ENCODE measurements around the gene PTPN3.

PTPN3 gene

DNA sequence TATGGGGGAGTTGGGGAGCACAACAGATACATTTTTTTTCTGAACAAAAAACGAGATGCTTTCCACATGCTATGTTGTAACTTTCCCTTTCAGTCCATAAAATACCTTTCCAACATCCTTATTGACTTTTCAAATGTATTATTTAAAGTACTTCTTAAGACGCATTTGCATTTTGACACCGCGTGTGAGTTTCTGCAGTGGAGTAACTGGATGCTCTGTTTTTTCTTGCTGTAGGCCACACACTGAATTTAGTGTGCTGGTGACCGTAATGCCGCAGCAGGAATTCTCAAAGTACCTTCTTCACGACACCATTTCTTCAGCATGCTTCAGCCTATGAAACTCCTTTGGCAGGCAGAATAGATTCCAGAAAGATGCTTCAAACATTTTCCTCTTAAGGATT lies 163.0 kb downstream of the PTPN3 start:
- no peak for DNase-seq

DNA sequence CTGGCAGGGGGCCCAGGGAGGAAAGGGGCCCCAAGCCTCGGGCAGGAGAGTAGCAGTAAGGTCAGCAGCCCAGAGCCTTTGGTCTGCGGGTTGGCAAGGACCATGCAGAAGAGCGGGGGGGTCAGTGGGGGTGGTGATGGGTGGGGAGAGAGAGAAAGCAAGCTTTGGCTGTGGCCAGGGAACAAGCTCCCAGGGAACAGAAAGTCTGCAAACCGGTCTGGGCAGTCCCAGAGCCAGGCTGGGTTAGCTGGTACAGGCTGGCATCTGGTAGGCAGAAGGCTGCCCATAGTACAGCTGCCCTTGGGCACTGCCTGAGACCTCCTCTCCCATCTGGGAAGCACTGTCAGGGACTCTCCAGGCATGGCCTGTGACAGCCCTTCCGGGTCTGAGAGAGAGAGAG lies 166.8 kb downstream of the PTPN3 start:
- DNase-seq: no peak

DNA sequence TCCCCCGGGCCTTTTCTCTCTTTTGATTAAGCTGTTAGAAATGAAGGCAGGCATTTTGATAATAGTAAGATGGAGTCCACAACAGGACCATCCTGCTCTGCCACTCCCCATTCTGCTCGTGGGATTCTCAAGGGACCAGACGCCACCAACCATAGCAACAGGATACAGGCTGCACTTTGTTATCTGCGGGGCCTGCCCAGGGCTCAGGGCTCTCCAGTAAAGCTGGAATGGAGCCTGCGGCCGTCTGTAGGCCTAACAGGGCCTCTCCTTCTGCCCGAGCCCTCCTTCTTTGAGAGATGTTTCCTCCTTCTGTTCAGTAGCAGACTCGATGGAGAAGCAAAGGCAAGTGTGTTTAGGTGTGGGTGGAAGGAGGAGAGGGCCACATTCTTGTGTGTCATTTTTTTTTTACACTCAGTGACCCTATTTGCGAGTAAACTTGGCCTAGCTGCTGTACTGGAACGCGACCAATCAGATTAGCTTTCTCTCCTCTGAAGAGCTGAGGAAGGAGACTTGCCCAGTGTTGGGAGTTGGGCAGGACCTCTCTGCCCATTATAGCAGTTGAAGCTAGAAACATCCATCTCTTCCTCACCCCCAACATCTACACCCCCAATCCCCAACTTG lies 168.4 kb downstream of the PTPN3 start:
- no peak for DNase-seq

DNA sequence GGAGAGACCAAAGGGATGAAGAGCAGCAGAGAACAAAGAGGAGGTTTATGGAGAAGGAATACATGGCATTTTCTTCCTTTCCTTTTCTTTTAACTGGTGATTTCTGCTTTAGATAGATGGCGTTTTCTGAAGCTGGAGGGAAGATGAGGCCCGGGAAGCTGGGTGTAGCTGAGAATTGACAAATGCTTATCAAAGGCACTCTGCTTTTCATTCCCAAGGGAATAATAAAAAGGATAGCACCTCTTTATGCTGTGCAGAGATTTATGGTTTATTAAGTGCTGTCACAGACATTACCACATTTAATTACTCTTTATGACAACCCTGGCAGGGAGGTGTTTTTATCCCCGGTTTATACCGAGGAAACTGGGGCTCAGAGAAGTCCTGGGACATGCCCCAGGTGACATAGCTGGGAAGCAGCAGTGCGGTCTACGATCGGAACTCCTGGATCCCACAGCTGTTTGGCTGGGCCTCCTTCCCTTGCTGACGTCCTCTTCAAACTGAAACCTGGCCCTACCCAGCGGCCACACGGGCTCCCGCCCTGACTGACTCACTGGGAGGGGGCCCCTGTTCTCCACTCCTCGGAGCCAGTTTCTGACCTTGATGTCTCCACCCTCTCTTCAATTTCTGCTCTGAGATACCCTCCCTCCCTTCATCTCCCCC lies 169.0 kb downstream of the PTPN3 start:
- no peak for DNase-seq
